Myocyte (in vitro differentiated cells): ENCODE measurements around the gene UBA3. TPM values are rescaled to one million over a fixed set of nuclear protein-coding genes. Genes with fewer than 3 reads are reported as not detected.

Experiments
- DNase-seq: peaks from one replicate; pipeline ENCODE4 v3.0.0-alpha.2; 2012; ENCODE audit warnings: low read depth
- total RNA-seq: library from RNA; depleted of rRNA; stranded (reverse); fragments of >200 nt; gene quantifications from 2 replicates; pipeline ENCODE4 v1.2.3, GENCODE V29; 2014

UBA3 gene
- total RNA-seq, 1 donor from 2014 or later, result 82.5 TPM

- DNase-seq, result no peak
Measured at GRCh38 chr3:69072928-69073327, 7.2 kb downstream of the UBA3 start.

GRCh38 chr3:69066121-69066520 lies 14.0 kb downstream of the UBA3 start:
- no peak for DNase-seq

GRCh38 chr3:69065318-69065964 lies 14.7 kb downstream of the UBA3 start:
- no peak for DNase-seq

- no peak for DNase-seq
Measured at GRCh38 chr3:69063636-69064035, 16.5 kb downstream of the UBA3 start.

DNA sequence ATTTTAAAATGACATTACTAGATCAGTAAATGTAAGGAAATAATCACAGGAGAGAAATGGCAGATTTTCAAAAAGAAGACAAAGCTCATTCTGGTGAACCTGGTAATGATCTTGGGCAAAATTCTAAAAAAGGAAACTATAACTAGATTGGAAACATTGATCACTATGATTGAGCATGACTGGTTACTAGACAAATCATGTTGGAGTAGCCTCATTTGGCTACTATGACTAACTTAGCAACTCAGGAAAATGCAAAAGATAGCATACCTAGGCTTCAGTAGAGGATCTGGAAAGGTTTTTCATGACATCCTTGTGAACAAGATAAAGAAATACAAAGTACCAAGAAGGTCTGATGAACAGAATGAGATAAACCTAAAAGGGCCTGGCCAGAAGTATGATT lies 20.5 kb downstream of the UBA3 start:
- no peak for DNase-seq

DNA sequence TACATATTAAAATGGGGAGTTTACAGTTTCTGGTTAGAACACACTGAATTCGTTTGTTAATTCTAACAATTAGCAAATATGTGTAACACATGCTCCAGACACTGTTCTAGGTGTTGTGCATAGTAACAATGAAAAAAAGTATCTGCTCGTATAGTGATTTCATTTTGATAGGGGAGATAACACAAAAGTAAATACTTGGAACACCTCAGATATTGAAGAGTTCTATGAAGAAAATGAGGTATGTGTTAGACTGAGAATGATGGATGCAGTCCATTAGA lies 21.3 kb downstream of the UBA3 start:
- no peak for DNase-seq

GRCh38 chr3:69058180-69058946 lies 21.8 kb downstream of the UBA3 start:
- DNase-seq, result no peak

GRCh38 chr3:69052472-69052898 lies 27.7 kb downstream of the UBA3 start:
- DNase-seq, result no peak

DNA sequence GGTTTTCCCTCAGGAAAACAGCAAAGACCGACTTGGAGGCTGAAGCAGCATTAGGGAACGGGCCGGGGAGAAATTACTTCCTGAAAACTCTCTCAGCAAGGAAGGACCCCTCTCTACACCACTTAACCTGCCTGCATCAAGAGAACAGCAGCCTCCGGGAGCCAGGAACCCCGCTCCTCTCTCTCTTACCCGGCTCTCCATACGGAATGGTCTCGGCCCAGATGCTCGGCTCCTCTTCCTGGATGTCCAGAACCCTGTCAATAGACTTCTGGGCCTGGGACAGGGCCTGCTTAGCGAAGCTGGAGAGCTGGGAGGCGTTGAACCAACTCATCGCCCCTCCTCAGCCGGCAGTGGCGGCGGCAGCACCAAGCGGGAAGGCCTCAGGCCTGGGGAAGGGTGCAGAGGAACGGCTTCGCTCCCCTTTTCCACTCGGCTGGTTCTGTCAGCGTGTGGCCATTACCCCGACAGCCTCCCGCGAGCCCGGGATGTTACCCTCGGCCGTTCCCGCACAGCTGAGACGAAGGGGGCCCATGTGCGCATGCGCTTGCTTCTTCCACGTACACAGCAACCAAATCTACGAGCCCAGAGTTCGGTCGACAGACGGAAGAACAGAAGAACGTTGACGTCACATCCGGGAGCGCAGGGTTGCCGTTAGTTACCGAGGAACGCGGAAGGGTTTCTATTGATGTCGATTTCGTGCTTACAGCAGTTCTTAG lies 28.3 kb downstream of the UBA3 start, which contains the start of gene TMF1:
Gene TMF1, minus strand, starts transcription at position 578 of the 716 bp plus-strand sequence. Its CDS starts 247 bp downstream, at position 331.
- peak; percentile 99 for DNase-seq

- DNase-seq, result no peak
Measured at GRCh38 chr3:69048990-69049389, 31.2 kb downstream of the UBA3 start.

DNA sequence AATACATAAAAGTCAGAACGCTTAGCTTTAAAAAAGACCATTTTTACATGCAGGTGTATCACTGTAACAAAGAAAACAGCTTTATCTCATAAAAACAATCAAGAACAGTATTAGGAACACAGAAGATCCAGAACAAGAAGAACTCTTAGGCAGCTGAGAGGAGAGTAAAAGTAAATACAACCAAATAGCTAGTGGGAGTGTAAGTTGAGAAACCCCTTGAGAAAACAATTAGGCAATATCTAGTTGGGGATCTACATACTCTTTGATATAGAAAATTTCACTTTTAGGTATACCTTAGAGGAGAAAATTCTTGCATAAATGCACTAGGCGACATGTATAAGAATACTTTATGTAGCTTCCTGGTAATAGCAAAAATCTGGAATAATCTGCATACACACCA lies 35.6 kb downstream of the UBA3 start:
- DNase-seq, result no peak

- no peak for DNase-seq
Measured at GRCh38 chr3:69033470-69033869, 46.7 kb downstream of the UBA3 start.

GRCh38 chr3:69032737-69033136 lies 47.4 kb downstream of the UBA3 start:
- no peak for DNase-seq

- DNase-seq, result no peak
Measured at GRCh38 chr3:69032142-69032541, 48.0 kb downstream of the UBA3 start.

DNA sequence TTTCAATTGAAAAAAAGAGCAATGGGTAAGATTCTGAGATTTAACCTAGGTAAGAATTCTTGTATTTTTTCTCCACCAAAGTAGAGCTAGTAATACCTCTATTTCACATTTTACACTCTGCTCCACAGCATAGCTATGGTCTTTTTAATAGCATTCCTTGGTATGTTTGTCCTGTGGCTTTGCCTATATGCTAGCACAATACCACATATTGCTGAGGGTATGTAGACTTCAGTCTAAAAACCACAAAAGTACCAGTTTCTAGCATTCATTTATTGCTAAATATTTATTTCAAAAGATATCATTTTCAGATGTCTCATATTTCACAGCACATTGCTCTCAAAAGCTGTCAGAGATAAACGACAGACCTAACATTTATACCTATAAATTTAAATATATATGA lies 48.5 kb downstream of the UBA3 start:
- DNase-seq, result no peak

- no peak for DNase-seq
Measured at GRCh38 chr3:69020857-69021256, 59.3 kb downstream of the UBA3 start.

- DNase-seq, result no peak
Measured at GRCh38 chr3:69020424-69020823, 59.7 kb downstream of the UBA3 start.

DNA sequence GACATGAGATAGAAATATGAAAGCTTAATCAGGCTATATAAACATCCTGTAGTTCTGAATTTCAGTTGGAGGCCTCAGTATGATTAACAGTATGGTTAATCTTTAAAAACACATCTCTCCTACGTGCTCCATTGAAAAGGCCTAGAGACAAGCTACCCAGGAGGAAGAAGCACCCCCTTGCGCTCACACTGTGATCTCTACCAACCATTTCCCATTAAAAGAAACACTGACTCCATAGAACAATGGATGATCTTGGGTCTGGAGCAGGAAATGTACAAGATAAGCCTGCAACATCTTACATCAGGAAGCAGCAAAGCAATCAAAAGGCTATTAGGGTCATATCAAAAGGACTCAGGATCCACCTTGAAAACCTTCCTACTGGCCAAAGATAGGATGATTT lies 63.3 kb downstream of the UBA3 start:
- DNase-seq, result no peak

GRCh38 chr3:69016102-69016501 lies 64.1 kb downstream of the UBA3 start:
- DNase-seq, result no peak

GRCh38 chr3:69014022-69014580 lies 66.1 kb downstream of the UBA3 start:
- DNase-seq, result no peak

- peak; percentile 92 for DNase-seq
Measured at GRCh38 chr3:69013253-69014021, 66.7 kb downstream of the UBA3 start, which contains the start of gene EOGT. Gene EOGT, minus strand, starts transcription at chr3:69013684. Its CDS starts 3,838 bp downstream, at chr3:69009846.
